PC-9 (cell line): ENCODE data around the gene PCYT2. TPM values are rescaled to one million over a fixed set of nuclear protein-coding genes. Genes with fewer than 3 reads are reported as not detected.

ENCODE experiments used
- BruUV-seq: library from RNA; stranded (reverse); fragments of 400-500 nt; replicated peaks from 2 replicates; lab custom pipeline; 2021; lab: Mats Ljungman, UMichigan
- CTCF ChIA-PET: fragments of 300-600 bp; sonication (Branson Sonifier 250); formaldehyde crosslinking; loops from one replicate; lab custom pipeline; 2022; ENCODE audit warnings: antibody characterized with exemption; lab: Charles Lee
- POLR2A ChIA-PET: fragments of 300-600 bp; sonication (Branson Sonifier 250); formaldehyde crosslinking; loops from one replicate; lab custom pipeline; 2022; ENCODE audit warnings: antibody characterized with exemption; ENCODE audit not compliant: unreplicated experiment; lab: Charles Lee
- DNase-seq, 2 experiments: peaks; one replicate each; pipeline versions ENCODE4 v3.0.0 to v3.0.0-alpha.2; 2015 to 2022; ENCODE audit warnings: mixed read lengths in 1 of 2
- H2AFZ ChIP-seq: fragments of 200-600 bp; sonication (generic); 2 replicates; pipeline ENCODE4 v1.8.1; 2017; ENCODE audit warnings: antibody characterized with exemption
- H3F3A ChIP-seq: fragments of 200-600 bp; sonication (generic); 2 replicates; pipeline ENCODE4 v1.8.1; 2017; ENCODE audit warnings: antibody characterized with exemption, mild to moderate bottlenecking, low read depth; ENCODE audit not compliant: insufficient read depth
- H3K27ac ChIP-seq: fragments of 200-600 bp; sonication (generic); 2 replicates; pipeline ENCODE4 v1.6.1; 2016; ENCODE audit warnings: mixed run types
- H3K27me3 ChIP-seq: fragments of 200-600 bp; sonication (generic); 2 replicates; pipeline ENCODE4 v1.6.1; 2016; ENCODE audit warnings: low read depth, mixed run types; ENCODE audit not compliant: insufficient read depth
- H3K36me3 ChIP-seq: fragments of 200-600 bp; sonication (generic); 2 replicates; pipeline ENCODE4 v1.6.1; 2016; ENCODE audit warnings: low read depth, mixed run types
- H3K4me1 ChIP-seq: fragments of 200-600 bp; sonication (generic); replicated peaks from 2 replicates; pipeline ENCODE4 v1.6.1; 2016; ENCODE audit warnings: mixed run types; ENCODE audit not compliant: insufficient read depth
- H3K4me2 ChIP-seq: fragments of 200-600 bp; sonication (generic); 2 replicates; pipeline ENCODE4 v1.6.1; 2017; ENCODE audit warnings: mixed run types
- H3K4me3 ChIP-seq: fragments of 200-600 bp; sonication (generic); 2 replicates; pipeline ENCODE4 v1.6.1; 2016; ENCODE audit warnings: mixed run types
- H3K79me2 ChIP-seq: fragments of 200-600 bp; sonication (generic); 2 replicates; pipeline ENCODE4 v1.6.1; 2017; ENCODE audit warnings: low read depth, mixed run types
- H3K9me2 ChIP-seq: fragments of 200-600 bp; sonication (generic); 2 replicates; pipeline ENCODE4 v1.8.1; 2017; ENCODE audit warnings: mild to moderate bottlenecking; ENCODE audit not compliant: insufficient read depth
- H3K9me3 ChIP-seq: fragments of 200-600 bp; sonication (generic); 2 replicates; pipeline ENCODE4 v1.8.1; 2016; ENCODE audit warnings: low read depth; ENCODE audit not compliant: insufficient read depth
- H4K20me1 ChIP-seq: fragments of 200-600 bp; sonication (generic); 2 replicates; pipeline ENCODE4 v1.8.1; 2017; ENCODE audit not compliant: insufficient read depth
- EZH2 ChIP-seq: fragments of 200-600 bp; sonication (generic); IDR thresholded peaks from 2 replicates; pipeline ENCODE4 v1.8.0; 2017; ENCODE audit warnings: antibody characterized with exemption, low read depth
- intact Hi-C: fragments of 100-400 bp; cut with micrococcal nuclease; formaldehyde crosslinking; loops from one replicate; pipeline ENCODE4 v1.10.0; 2022; ENCODE audit not compliant: unreplicated experiment
- total RNA-seq: library from RNA; stranded (reverse); gene quantifications from 2 replicates; pipeline ENCODE4 v1.2.3, GENCODE V29; 2021
- TF ChIP-seq, protein P1 (sequence below): fragments of 200-600 bp; sonication (generic); conservative IDR thresholded peaks from 2 replicates; pipeline ENCODE4 v1.6.1; 2017; ENCODE audit warnings: mixed run types, antibody characterized with exemption, mild to moderate bottlenecking, moderate library complexity

The PCYT2 gene
- total RNA-seq, 1 experiment from 2014 or later, result 82.2 TPM

DNA sequence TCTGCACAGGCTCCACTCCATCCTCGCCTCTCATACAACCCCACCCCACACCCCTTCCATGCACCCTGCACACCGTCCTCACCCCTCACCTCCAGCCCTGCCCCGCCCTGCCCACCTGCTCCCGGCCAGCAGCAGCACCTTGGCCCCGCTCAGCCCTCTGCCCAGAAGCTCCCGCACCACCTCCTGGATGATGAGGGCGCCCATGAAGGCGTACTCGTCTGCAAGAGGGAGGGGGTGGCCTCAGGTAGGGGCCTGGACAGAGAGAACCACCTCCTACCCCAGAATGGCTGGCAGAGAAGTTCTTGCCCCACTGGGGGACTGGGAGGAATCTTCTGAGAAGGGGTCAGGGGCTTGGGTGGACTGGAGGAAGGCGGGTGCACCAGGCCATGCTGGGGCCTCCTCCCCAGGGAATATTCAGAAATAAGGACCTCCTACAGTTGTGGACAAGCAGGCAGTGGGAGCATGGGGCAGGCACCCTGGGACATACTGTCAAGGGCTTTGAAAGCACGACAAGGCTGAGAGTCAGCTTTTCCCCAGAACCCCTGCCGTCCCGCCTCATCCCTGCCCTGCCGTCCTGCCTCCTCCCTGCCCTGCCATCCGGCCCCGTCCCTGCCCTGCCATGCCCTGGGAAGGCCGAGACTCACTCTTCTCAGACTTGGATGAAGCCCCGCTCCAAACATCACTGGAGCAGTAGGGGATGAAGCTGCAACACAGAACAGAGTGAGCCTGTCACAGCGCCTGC is 46.7 kb upstream of the PCYT2 start:
- no TSS peak for BruUV-seq
- Histone ChIP-seq H2AFZ (no peak overlapping the region), H3K4me1 (peaks cover 6% of the 10 kb centered on the region; the same call in 1 of the 2 replicates), H3K4me2 (no peak overlapping the region), H3K4me3 (no peak overlapping the region), H3K36me3 (no peaks in the 10 kb centered on the region), H3K9me3 (no peaks in the 10 kb centered on the region), H3K27ac (no peak overlapping the region), H3F3A (peaks cover 7% of the 10 kb centered on the region), H3K9me2 (no peaks in the 10 kb centered on the region), H3K79me2 (no peaks in the 10 kb centered on the region), H3K27me3 (no peaks in the 10 kb centered on the region), H4K20me1 (no peaks in the 10 kb centered on the region)
- ChIA-PET POLR2A (no interaction called here), CTCF (no interaction called here)
- intact Hi-C loops, result no loop called here
- DNase-seq, result no peak
- TF ChIP-seq, protein P1, sequence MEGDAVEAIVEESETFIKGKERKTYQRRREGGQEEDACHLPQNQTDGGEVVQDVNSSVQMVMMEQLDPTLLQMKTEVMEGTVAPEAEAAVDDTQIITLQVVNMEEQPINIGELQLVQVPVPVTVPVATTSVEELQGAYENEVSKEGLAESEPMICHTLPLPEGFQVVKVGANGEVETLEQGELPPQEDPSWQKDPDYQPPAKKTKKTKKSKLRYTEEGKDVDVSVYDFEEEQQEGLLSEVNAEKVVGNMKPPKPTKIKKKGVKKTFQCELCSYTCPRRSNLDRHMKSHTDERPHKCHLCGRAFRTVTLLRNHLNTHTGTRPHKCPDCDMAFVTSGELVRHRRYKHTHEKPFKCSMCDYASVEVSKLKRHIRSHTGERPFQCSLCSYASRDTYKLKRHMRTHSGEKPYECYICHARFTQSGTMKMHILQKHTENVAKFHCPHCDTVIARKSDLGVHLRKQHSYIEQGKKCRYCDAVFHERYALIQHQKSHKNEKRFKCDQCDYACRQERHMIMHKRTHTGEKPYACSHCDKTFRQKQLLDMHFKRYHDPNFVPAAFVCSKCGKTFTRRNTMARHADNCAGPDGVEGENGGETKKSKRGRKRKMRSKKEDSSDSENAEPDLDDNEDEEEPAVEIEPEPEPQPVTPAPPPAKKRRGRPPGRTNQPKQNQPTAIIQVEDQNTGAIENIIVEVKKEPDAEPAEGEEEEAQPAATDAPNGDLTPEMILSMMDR, result no peak
- no peak for TF ChIP-seq EZH2

DNA sequence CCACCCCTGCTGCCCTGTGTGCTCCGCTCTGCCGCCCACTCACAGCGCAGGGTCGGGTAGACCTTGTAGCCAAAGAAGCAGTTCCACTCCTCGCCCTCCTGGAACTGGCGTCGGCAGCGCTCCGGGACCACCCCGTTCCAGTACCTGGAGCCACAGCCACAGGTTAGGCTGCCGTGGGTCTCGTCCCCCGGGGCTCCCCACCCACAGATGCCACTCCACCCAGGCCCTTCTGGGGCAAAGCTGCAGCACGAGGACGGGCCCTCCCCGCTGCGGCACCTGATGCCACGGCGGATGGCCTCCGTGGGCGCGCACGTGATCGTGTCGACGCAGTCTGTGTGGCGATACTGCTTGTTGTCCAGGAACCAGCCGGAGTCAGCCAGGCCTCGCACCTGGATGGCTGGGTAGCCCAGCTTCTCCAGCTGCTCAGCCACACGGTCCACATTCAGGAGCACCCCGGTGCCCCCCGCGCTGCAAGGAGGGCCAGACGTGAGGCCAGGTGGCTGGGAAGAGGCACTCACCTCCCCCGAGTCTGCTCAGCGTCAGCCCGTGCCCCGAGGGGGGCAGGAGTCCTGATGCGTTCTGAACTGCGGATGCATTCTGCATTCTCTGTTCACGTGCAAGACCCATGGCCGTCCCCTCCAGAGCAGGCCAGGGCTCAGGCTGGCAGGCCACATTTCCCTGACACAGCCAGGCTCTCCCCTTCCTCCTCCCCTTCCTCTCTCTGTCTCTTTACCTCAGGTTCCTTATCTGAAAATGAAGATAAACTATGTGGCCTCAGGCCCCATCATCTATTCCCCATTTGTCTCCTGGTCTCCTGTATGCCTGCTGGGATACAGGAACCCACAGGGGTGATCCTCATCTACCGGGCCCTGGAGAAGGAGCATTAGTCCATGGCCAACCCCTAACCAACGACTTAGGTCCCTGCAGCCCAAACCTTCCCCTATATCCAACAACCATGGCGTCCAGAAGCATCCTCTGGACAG is 45.7 kb upstream of the PCYT2 start:
- Histone ChIP-seq H4K20me1 (no peaks in the 10 kb centered on the region), H3K9me2 (no peaks in the 10 kb centered on the region), H3K4me2 (no peak overlapping the region), H3K4me3 (no peak overlapping the region), H3K27ac (no peak overlapping the region), H3K79me2 (no peaks in the 10 kb centered on the region), H2AFZ (no peak overlapping the region), H3K27me3 (no peaks in the 10 kb centered on the region), H3K9me3 (no peaks in the 10 kb centered on the region), H3F3A (peaks cover 7% of the 10 kb centered on the region), H3K4me1 (peaks cover 6% of the 10 kb centered on the region; the same call in 1 of the 2 replicates), H3K36me3 (no peaks in the 10 kb centered on the region)
- no TSS peak for BruUV-seq
- DNase-seq, result no peak
- CTCF ChIA-PET, result no interaction called here
- TF ChIP-seq EZH2, result no peak
- TF ChIP-seq, protein P1, result no peak
- POLR2A ChIA-PET, result no interaction called here
- intact Hi-C loops, result no loop called here

DNA sequence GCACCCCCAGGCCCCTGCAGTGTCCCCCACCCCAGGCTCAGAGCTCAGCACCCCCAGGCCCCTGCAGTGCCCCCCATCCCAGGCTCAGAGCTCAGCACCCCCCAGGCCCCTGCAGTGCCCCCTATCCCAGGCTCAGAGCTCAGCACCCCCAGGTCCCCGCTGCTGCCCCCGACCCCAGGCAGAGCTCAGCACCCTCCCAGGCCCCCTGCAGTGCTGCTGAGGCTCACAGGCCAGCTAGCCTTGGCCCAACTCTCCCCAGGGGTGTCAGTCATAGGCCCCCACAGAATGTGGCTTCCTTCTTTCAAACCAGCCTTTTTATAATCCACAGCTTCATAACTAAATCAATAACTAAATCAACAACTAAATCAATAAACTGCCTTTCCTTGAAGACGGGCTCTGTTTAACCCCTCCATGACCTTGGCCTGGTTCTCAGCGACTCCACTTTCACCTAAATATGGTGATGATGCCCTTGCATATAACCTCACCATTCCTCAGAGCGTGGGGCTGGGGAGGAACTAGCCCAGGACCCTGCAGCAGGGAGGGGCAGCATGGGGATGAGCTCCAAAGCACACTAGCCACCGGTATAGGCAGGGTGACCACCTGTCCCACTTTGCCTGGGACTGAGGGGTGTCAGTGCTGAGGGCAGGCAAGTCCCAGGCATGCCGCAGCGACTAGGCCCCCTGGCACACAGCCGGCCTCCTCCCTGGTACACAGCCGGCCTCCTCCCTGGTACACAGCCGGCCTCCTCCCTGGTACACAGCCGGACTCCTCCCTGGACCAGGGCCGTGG is 44.8 kb upstream of the PCYT2 start:
- BruUV-seq, result no TSS peak
- H3K79me2 ChIP-seq, result no peaks in the 10 kb centered on the region
- no peaks in the 10 kb centered on the region for H3K9me3 ChIP-seq
- H3K27me3 ChIP-seq, result no peaks in the 10 kb centered on the region
- DNase-seq, result no peak
- no peaks in the 10 kb centered on the region for H3K9me2 ChIP-seq
- intact Hi-C loops, result no loop called here
- POLR2A ChIA-PET, result interaction anchor here (0.9 kb wide), 1 partner anchor 67 kb away, joined by 5 read pairs; the partner anchor contains the start of gene CENPX
- H3K4me2 ChIP-seq, result no peak overlapping the region
- no peak overlapping the region for H2AFZ ChIP-seq
- no peaks in the 10 kb centered on the region for H4K20me1 ChIP-seq
- no peaks in the 10 kb centered on the region for H3K36me3 ChIP-seq
- H3K4me3 ChIP-seq, result no peak overlapping the region
- no peak overlapping the region for H3K27ac ChIP-seq
- CTCF ChIA-PET, result interaction anchor here (0.7 to 1.4 kb wide), 2 partner anchors 53 to 66 kb away, joined by 5 read pairs; no protein-coding TSS in a partner anchor
- TF ChIP-seq, protein P1, result no peak
- no peak for TF ChIP-seq EZH2
- H3F3A ChIP-seq, result peaks cover 7% of the 10 kb centered on the region
- H3K4me1 ChIP-seq, result peaks cover 6% of the 10 kb centered on the region; the same call in 1 of the 2 replicates
